ENCODE results near the gene SPDEF. TPM values are rescaled to one million over a fixed set of nuclear protein-coding genes. Genes with fewer than 3 reads are reported as not detected.

The SPDEF gene
- total RNA-seq, 4 donors from 2014 or later: 0.19 TPM; not detected in 3

- TF ChIP-seq, protein P1, sequence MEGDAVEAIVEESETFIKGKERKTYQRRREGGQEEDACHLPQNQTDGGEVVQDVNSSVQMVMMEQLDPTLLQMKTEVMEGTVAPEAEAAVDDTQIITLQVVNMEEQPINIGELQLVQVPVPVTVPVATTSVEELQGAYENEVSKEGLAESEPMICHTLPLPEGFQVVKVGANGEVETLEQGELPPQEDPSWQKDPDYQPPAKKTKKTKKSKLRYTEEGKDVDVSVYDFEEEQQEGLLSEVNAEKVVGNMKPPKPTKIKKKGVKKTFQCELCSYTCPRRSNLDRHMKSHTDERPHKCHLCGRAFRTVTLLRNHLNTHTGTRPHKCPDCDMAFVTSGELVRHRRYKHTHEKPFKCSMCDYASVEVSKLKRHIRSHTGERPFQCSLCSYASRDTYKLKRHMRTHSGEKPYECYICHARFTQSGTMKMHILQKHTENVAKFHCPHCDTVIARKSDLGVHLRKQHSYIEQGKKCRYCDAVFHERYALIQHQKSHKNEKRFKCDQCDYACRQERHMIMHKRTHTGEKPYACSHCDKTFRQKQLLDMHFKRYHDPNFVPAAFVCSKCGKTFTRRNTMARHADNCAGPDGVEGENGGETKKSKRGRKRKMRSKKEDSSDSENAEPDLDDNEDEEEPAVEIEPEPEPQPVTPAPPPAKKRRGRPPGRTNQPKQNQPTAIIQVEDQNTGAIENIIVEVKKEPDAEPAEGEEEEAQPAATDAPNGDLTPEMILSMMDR (IDR thresholded peaks at IDR 0.05): no peak
- no peak for ATAC-seq (ENCODE audit: low FRiP score)
- DNase-seq (ENCODE audit: low spot score): no peak
These were observed 30.5 kb downstream of the SPDEF start for GRCh38 chr6:34525431-34526175.

GRCh38 chr6:34524971-34525370 is 31.2 kb downstream of the SPDEF start:
- ATAC-seq (ENCODE audit: low FRiP score) (no peak), DNase-seq (ENCODE audit: low spot score) (no peak)
- TF ChIP-seq, protein P1 (IDR thresholded peaks at IDR 0.05): no peak

GRCh38 chr6:34524499-34524898 is 31.6 kb downstream of the SPDEF start:
- ATAC-seq (ENCODE audit: low FRiP score): no peak
- TF ChIP-seq, protein P1 (IDR thresholded peaks at IDR 0.05): no peak
- no peak for DNase-seq (ENCODE audit: low spot score)

DNA sequence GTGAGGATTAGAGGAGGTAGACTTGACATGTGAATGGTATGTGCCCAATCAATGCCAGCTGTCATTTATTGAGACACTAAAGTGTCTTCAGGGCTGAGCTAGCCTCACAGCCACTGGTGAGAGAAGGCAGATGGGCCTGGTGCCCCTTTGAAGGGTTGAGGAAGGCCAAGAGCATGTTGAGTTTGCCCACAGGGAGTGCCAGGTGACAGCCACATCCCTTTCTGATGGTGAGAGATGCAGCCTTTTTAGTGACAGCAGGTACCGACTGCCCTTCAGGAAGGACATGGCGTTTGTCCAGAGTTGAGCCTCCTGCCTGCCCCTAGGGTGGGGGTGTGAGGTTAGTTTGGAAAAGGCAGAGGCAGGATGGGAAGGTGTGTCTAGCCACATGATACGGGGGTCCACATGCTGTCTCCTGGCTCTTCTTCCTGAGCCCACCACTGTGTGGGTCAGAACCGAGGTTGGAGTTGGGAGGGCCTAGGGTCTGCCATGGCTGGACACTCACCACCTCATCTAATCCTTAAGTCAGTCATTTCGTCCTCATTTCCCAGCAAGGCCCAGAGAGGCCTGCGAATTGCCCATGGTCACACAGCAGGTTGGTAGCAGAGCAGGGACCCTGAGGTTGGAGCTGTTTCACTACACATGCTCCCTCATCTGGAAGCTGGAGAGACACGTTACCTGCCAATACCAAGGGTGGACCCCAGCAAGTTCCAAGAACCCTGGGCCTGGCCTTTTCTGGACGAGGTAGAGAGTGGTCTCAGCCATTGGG is 32.5 kb downstream of the SPDEF start:
- no peak for DNase-seq (ENCODE audit: low spot score)
- no peak for ATAC-seq (ENCODE audit: low FRiP score)
- TF ChIP-seq, protein P1 (IDR thresholded peaks at IDR 0.05): no peak

GRCh38 chr6:34522761-34523160 is 33.4 kb downstream of the SPDEF start:
- TF ChIP-seq, protein P1 (IDR thresholded peaks at IDR 0.05): no peak
- ATAC-seq (ENCODE audit: low FRiP score): no peak
- no peak for DNase-seq (ENCODE audit: low spot score)

- ATAC-seq (ENCODE audit: low FRiP score) (no peak), DNase-seq (ENCODE audit: low spot score) (no peak)
- TF ChIP-seq, protein P1 (IDR thresholded peaks at IDR 0.05): no peak
These were observed 34.5 kb downstream of the SPDEF start for GRCh38 chr6:34521463-34522285.

Measured in omental fat pad (tissue), 4 donors.